HepG2 (cell line): ENCODE measurements around the gene PTPMT1. TPM values are rescaled to one million over a fixed set of nuclear protein-coding genes. Genes with fewer than 3 reads are reported as not detected.

Experiments
- ATF7-NPFF ChIP-seq: sonication (generic); formaldehyde crosslinking; IDR thresholded peaks from 2 replicates; pipeline ENCODE4 v1.8.1; 2023; ENCODE audit warnings: mild to moderate bottlenecking, low read depth, missing genetic modification reagents, moderate library complexity
- ATRX ChIP-seq: sonication (generic); formaldehyde crosslinking; IDR thresholded peaks from 2 replicates; pipeline ENCODE4 v1.4.0; 2020; ENCODE audit warnings: missing genetic modification reagents, borderline replicate concordance
- DR1 ChIP-seq: sonication (generic); formaldehyde crosslinking; IDR thresholded peaks from 2 replicates; pipeline ENCODE4 v1.8.0; 2021; ENCODE audit warnings: mild to moderate bottlenecking, missing genetic modification reagents, inconsistent platforms
- HMG20B ChIP-seq: conservative IDR thresholded peaks from 2 replicates; pipeline ENCODE4 v1.6.1; 2016; ENCODE audit warnings: missing genetic modification reagents, missing compliant biosample characterization
- NFATC3 ChIP-seq: sonication (generic); formaldehyde crosslinking; IDR thresholded peaks from 2 replicates; pipeline ENCODE4 v1.5.1; 2020; ENCODE audit warnings: mild to moderate bottlenecking, missing genetic modification reagents
- PCBP1 ChIP-seq: fragments of 200-400 bp; formaldehyde crosslinking; IDR thresholded peaks from 2 replicates; pipeline ENCODE4 v1.6.1; 2017; ENCODE audit warnings: mild to moderate bottlenecking, low read depth, low read length, borderline replicate concordance
- PHB2 ChIP-seq: fragments of 450-650 bp; IDR thresholded peaks from 2 replicates; pipeline ENCODE4 v1.6.1; 2018; ENCODE audit not compliant: partially characterized antibody
- SALL1 ChIP-seq: sonication (generic); formaldehyde crosslinking; IDR thresholded peaks from 2 replicates; pipeline ENCODE4 v1.8.0; 2022; ENCODE audit warnings: mild to moderate bottlenecking, missing genetic modification reagents
- SALL2 ChIP-seq: sonication (generic); formaldehyde crosslinking; IDR thresholded peaks from 2 replicates; pipeline ENCODE4 v1.8.1; 2023; ENCODE audit warnings: mild to moderate bottlenecking, missing genetic modification reagents, inconsistent platforms
- SIN3B ChIP-seq: fragments of 150-350 bp; IDR thresholded peaks from 2 replicates; pipeline ENCODE4 v1.6.1; 2014; ENCODE audit warnings: low read length
- SOX5 ChIP-seq: IDR thresholded peaks from 2 replicates; pipeline ENCODE4 v1.6.1; 2016; ENCODE audit warnings: borderline replicate concordance
- SRSF4 ChIP-seq: fragments of 200-400 bp; formaldehyde crosslinking; IDR thresholded peaks from one replicate; pipeline ENCODE4 v1.6.1; 2018; ENCODE audit warnings: mild to moderate bottlenecking, low read depth, low read length, moderate library complexity; ENCODE audit not compliant: poor library complexity, severe bottlenecking
- TEAD3 ChIP-seq: optimal IDR thresholded peaks from 2 replicates; pipeline ENCODE3; 2016; ENCODE audit warnings: borderline replicate concordance
- ZNF205 ChIP-seq: IDR thresholded peaks from 2 replicates; pipeline ENCODE4 v1.6.1; 2018; ENCODE audit warnings: missing biosample characterization, missing genetic modification reagents
- ZNF446 ChIP-seq: sonication (generic); formaldehyde crosslinking; IDR thresholded peaks from 2 replicates; pipeline ENCODE4 v1.5.0; 2020; ENCODE audit warnings: mild to moderate bottlenecking, missing genetic modification reagents
- ZNF557 ChIP-seq: sonication (generic); formaldehyde crosslinking; IDR thresholded peaks from 2 replicates; pipeline ENCODE4 v1.4.0; 2020; ENCODE audit warnings: missing genetic modification reagents
- ZNF589 ChIP-seq: sonication (generic); formaldehyde crosslinking; conservative IDR thresholded peaks from 2 replicates; pipeline ENCODE4 v1.8.0; 2022; ENCODE audit warnings: mild to moderate bottlenecking, moderate library complexity, missing genetic modification reagents
- ZNF660 ChIP-seq: sonication (generic); formaldehyde crosslinking; IDR thresholded peaks from 2 replicates; pipeline ENCODE4 v1.5.1; 2020; ENCODE audit warnings: mild to moderate bottlenecking, low read depth, missing genetic modification reagents, borderline replicate concordance
- ZNF777 ChIP-seq: sonication (generic); formaldehyde crosslinking; IDR thresholded peaks from 2 replicates; pipeline ENCODE4 v1.4.0; 2020; ENCODE audit warnings: missing genetic modification reagents
- polyA plus RNA-seq, 8 experiments: library from polyadenylated mRNA; depleted of rRNA in 3 of 8; stranded (reverse) in 7 of 8; unstranded in 1 of 8; fragments of >200 nt; fragmentation: Illumina TruSeq in 4 of 8; extraction: Trizol in 4 of 8; gene quantifications; 2 replicates each; pipeline versions ENCODE4 v1.2.1 to v1.2.3, GENCODE V29; 2011 to 2016; ENCODE audit warnings: low read depth in 4 of 8, missing spikeins in 1 of 8, mixed read lengths in 1 of 8; ENCODE audit not compliant: insufficient read depth in 1 of 8
- total RNA-seq, 5 experiments: library from RNA; depleted of rRNA; stranded (reverse); fragments of >200 nt; fragmentation: Illumina TruSeq; extraction: Trizol; gene quantifications; 2 replicates each; pipeline ENCODE4 v1.2.3, GENCODE V29; 2016; ENCODE audit warnings: low read depth in 1 of 5
- TF ChIP-seq, protein P1 (sequence below): sonication (generic); formaldehyde crosslinking; IDR thresholded peaks from 2 replicates; pipeline ENCODE4; 2020; ENCODE audit warnings: missing genetic modification reagents, mild to moderate bottlenecking, borderline replicate concordance
- TF ChIP-seq, protein P2 (sequence below): IDR thresholded peaks from 2 replicates; pipeline ENCODE4 v1.6.1; 2016; ENCODE audit warnings: low read depth, control low read depth
- TF ChIP-seq, protein P3 (sequence below): sonication (generic); formaldehyde crosslinking; IDR thresholded peaks from 2 replicates; pipeline ENCODE4 v1.5.0; 2020; ENCODE audit warnings: mild to moderate bottlenecking, missing genetic modification reagents

Gene PTPMT1
- total and polyA plus RNA-seq, 2 of the 13 experiments (the other 11 are each of a cell fraction or from before 2014, with no cell fraction given): 55.6 to 129 TPM

DNA sequence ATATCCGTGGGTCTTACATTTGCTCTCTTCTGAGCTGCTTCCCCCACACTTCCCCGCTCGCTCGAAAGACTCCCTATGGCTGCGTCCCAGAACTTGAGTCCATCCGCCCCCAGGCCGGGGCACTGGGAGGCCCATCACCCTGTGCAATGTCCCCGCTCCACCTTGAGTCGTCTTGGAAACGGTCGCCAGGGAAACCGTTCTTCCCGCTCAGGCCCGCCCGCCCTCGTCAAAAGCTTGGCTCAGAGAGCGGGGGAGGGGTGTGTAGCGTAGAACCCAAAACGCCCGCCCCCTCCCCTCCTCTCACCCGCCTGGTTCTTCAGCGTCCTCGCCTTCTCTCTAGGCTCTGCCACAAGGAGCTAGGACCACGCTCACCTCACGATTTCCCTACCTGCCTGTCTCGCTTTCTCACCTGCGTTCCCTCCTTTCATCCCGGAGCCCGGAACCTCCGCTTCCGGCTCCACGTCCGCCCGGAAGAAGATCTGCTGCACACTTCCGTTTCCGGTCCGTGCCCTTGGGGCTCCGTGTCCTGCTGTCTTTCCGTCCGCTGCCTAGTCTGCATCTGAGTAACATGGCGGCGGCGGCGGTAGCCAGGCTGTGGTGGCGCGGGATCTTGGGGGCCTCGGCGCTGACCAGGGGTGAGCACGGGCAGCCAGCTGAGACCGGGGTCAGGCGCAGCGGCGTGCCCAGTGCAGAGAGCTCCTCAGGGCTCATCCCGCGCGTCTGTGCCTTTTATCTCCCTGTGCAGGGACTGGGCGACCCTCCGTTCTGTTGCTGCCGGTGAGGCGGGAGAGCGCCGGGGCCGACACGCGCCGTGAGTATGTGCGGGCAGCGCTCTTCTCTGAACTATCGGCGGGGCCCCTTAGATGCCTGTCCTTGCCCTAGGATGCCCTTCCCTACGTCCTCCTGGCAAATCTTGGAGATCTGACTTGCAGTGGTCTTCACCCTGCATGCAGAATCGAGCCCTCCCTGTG, 13.4 kb downstream of the PTPMT1 start, which contains the start of the genes KBTBD4 and NDUFS3 (continued):
- TF ChIP-seq SRSF4 (no peak), DR1 (CRISPR knock-in tag) (peak; percentile 83), ZNF446 (CRISPR knock-in tag) (0 out of 2 replicates have a peak, but pooled peaks have one; percentile 8), ZNF205 (CRISPR knock-in tag) (peak; percentile 96), SALL1 (CRISPR knock-in tag) (peak; percentile 83), SIN3B (peak; percentile 99), SOX5 (0 out of 2 replicates have a peak, but pooled peaks have one; percentile 58), HMG20B (CRISPR knock-in tag) (no peak; the same call in 1 of the 2 replicates), ATF7-NPFF (CRISPR knock-in tag) (peak; percentile 94), TEAD3 (CRISPR knock-in tag) (peak; percentile 69), ZNF660 (CRISPR knock-in tag) (no peak), ZNF557 (CRISPR knock-in tag) (peak; percentile 20; the same call in 1 of the 2 replicates), ATRX (CRISPR knock-in tag) (no peak), NFATC3 (CRISPR knock-in tag) (peak; percentile 70; the same call in 1 of the 2 replicates), PCBP1 (peak; percentile 71; the same call in 1 of the 2 replicates), SALL2 (CRISPR knock-in tag) (peak; percentile 95), ZNF589 (CRISPR knock-in tag) (peak; percentile 83), PHB2 (no peak), ZNF777 (CRISPR knock-in tag) (0 out of 2 replicates have a peak, but pooled peaks have one; percentile 31)
- TF ChIP-seq, protein P1, sequence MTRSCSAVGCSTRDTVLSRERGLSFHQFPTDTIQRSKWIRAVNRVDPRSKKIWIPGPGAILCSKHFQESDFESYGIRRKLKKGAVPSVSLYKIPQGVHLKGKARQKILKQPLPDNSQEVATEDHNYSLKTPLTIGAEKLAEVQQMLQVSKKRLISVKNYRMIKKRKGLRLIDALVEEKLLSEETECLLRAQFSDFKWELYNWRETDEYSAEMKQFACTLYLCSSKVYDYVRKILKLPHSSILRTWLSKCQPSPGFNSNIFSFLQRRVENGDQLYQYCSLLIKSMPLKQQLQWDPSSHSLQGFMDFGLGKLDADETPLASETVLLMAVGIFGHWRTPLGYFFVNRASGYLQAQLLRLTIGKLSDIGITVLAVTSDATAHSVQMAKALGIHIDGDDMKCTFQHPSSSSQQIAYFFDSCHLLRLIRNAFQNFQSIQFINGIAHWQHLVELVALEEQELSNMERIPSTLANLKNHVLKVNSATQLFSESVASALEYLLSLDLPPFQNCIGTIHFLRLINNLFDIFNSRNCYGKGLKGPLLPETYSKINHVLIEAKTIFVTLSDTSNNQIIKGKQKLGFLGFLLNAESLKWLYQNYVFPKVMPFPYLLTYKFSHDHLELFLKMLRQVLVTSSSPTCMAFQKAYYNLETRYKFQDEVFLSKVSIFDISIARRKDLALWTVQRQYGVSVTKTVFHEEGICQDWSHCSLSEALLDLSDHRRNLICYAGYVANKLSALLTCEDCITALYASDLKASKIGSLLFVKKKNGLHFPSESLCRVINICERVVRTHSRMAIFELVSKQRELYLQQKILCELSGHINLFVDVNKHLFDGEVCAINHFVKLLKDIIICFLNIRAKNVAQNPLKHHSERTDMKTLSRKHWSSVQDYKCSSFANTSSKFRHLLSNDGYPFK (CRISPR knock-in tag): peak; percentile 94
- TF ChIP-seq, protein P2, sequence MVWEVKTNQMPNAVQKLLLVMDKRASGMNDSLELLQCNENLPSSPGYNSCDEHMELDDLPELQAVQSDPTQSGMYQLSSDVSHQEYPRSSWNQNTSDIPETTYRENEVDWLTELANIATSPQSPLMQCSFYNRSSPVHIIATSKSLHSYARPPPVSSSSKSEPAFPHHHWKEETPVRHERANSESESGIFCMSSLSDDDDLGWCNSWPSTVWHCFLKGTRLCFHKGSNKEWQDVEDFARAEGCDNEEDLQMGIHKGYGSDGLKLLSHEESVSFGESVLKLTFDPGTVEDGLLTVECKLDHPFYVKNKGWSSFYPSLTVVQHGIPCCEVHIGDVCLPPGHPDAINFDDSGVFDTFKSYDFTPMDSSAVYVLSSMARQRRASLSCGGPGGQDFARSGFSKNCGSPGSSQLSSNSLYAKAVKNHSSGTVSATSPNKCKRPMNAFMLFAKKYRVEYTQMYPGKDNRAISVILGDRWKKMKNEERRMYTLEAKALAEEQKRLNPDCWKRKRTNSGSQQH (CRISPR knock-in tag): peak; percentile 98
- TF ChIP-seq, protein P3, sequence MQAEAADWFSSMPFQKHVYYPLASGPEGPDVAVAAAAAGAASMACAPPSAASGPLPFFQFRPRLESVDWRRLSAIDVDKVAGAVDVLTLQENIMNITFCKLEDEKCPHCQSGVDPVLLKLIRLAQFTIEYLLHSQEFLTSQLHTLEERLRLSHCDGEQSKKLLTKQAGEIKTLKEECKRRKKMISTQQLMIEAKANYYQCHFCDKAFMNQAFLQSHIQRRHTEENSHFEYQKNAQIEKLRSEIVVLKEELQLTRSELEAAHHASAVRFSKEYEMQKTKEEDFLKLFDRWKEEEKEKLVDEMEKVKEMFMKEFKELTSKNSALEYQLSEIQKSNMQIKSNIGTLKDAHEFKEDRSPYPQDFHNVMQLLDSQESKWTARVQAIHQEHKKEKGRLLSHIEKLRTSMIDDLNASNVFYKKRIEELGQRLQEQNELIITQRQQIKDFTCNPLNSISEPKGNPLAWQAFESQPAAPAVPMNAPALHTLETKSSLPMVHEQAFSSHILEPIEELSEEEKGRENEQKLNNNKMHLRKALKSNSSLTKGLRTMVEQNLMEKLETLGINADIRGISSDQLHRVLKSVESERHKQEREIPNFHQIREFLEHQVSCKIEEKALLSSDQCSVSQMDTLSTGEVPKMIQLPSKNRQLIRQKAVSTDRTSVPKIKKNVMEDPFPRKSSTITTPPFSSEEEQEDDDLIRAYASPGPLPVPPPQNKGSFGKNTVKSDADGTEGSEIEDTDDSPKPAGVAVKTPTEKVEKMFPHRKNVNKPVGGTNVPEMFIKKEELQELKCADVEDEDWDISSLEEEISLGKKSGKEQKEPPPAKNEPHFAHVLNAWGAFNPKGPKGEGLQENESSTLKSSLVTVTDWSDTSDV (CRISPR knock-in tag): peak; percentile 61; the same call in 1 of the 2 replicates
